Fibroblast of lung (primary cell): ENCODE data around the gene COL19A1. TPM values are rescaled to one million over a fixed set of nuclear protein-coding genes. Genes with fewer than 3 reads are reported as not detected.

Source experiments
- DNase-seq, 2 donors: peaks; one replicate each; pipeline versions ENCODE4 v3.0.0 to v3.0.0-alpha.2; 2010; ENCODE audit warnings: low read depth in 2 of 2
- H2AFZ ChIP-seq: 2 replicates; pipeline ENCODE4 v1.5.1; 2012; ENCODE audit warnings: low read length, control low read depth, inconsistent platforms
- H3K27ac ChIP-seq: 2 replicates; pipeline ENCODE4 v1.5.1; 2011; ENCODE audit warnings: low read length, control low read depth; ENCODE audit not compliant: insufficient read depth
- H3K27me3 ChIP-seq: 2 replicates; pipeline ENCODE4 v1.5.1; 2011; ENCODE audit warnings: mild to moderate bottlenecking, low read length; ENCODE audit not compliant: control insufficient read depth, insufficient read depth
- H3K36me3 ChIP-seq: 2 replicates; pipeline ENCODE4 v1.5.1; 2011; ENCODE audit warnings: low read length; ENCODE audit not compliant: control insufficient read depth, insufficient read depth
- H3K4me1 ChIP-seq: 2 replicates; pipeline ENCODE4 v1.5.1; 2011; ENCODE audit warnings: low read length; ENCODE audit not compliant: control insufficient read depth, insufficient read depth; ENCODE audit errors: extremely low read depth
- H3K4me2 ChIP-seq: 2 replicates; pipeline ENCODE4 v1.5.1; 2011; ENCODE audit warnings: low read length, control low read depth; ENCODE audit not compliant: insufficient read depth; ENCODE audit errors: extremely low read depth
- H3K4me3 ChIP-seq, 4 experiments: fragments of 200-600 bp in 1 of 4; sonication (generic) in 1 of 4; replicated peaks in 1 of 4; 2 replicates each; pipeline ENCODE4 v1.5.1; 2011 to 2016; ENCODE audit warnings: low read length in 4 of 4, low read depth in 3 of 4, mild to moderate bottlenecking in 3 of 4, control low read depth in 2 of 4, inconsistent platforms in 1 of 4, mixed read lengths in 1 of 4; ENCODE audit not compliant: insufficient read depth in 1 of 4; ENCODE audit errors: control extremely low read depth in 1 of 4
- H3K79me2 ChIP-seq: 2 replicates; pipeline ENCODE4 v1.5.1; 2012; ENCODE audit warnings: mild to moderate bottlenecking, low read length, inconsistent platforms; ENCODE audit not compliant: control insufficient read depth, insufficient read depth
- H3K9ac ChIP-seq: 2 replicates; pipeline ENCODE4 v1.5.1; 2011; ENCODE audit warnings: mild to moderate bottlenecking, low read length, control low read depth; ENCODE audit not compliant: insufficient read depth
- H3K9me3 ChIP-seq: 2 replicates; pipeline ENCODE4 v1.5.1; 2012; ENCODE audit warnings: low read depth, low read length; ENCODE audit not compliant: control insufficient read depth, insufficient read depth
- H4K20me1 ChIP-seq: 2 replicates; pipeline ENCODE4 v1.5.1; 2011; ENCODE audit warnings: low read length; ENCODE audit not compliant: control insufficient read depth, insufficient read depth; ENCODE audit errors: extremely low read depth
- EZH2 ChIP-seq: IDR thresholded peaks from 2 replicates; pipeline ENCODE4 v1.5.1; 2012; ENCODE audit warnings: low read length, control low read depth, mild to moderate bottlenecking; ENCODE audit errors: missing control alignments
- polyA plus RNA-seq, 2 donors: library from polyadenylated mRNA; depleted of rRNA in 1 of 2; stranded (reverse) in 1 of 2; unstranded in 1 of 2; fragments of >200 nt; gene quantifications; 2 replicates each; pipeline ENCODE4 v1.2.1, GENCODE V29; 2011 to 2012; ENCODE audit warnings: missing spikeins in 1 of 2
- total RNA-seq: library from RNA; depleted of rRNA; stranded (reverse); fragments of >200 nt; gene quantifications from 2 replicates; pipeline ENCODE4 v1.2.1, GENCODE V29; 2014
- TF ChIP-seq, protein P1 (sequence below), 2 donors: IDR thresholded peaks in 1 of 2; conservative IDR thresholded peaks in 1 of 2; 1 replicate in 1 of 2; 2 replicates in 1 of 2; pipeline ENCODE4 v1.5.1; 2011 to 2012; ENCODE audit warnings: low read length in 2 of 2, control low read depth in 1 of 2, inconsistent platforms in 1 of 2, low read depth in 1 of 2, mild to moderate bottlenecking in 1 of 2

The COL19A1 gene
- total and polyA plus RNA-seq, 2 donors (not counting 1 experiment from before 2014, with no cell fraction given) = 0.01 TPM; not detected in 1

DNA sequence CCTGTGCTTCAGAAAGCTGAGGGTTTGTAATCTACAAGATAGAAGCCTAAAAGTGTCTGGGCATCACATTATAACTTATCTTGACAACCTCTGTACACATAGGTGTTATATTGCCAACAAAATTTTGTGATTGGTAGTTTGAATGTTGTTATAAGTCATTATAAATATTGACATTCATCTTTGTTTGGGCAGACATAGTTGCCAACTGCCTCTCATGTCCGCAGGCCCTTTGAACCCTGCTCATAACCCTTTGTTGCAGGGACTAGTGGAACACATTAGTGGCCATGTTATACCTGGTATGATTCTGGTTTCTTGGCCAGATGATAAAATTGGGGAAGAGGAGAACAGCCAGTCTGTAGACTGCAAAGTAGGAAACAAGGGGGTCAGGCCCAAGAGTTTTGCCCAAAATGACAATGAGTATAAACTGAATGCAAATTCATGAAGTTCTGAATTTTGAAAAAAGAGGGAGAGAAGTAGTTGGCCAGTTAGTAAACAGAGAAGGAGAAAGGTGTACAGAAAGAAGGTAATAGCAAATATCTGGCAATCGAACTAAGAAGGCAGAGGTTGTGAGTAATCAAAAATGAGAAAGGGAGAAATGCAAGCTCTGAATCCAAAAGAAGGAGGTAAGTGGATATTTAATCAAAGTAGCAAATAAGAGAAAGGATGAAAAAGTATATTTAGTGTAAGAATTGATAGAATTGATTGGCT lies 48.0 kb upstream of the COL19A1 start:
- Histone ChIP-seq H4K20me1 (no peaks in the 10 kb centered on the region), H3K9ac (no peak overlapping the region), H3K4me2 (no peak overlapping the region), H3K27ac (no peak overlapping the region), H3K79me2 (no peaks in the 10 kb centered on the region), H3K36me3 (no peaks in the 10 kb centered on the region), H2AFZ (no peak overlapping the region), H3K9me3 (no peaks in the 10 kb centered on the region), H3K27me3 (no peaks in the 10 kb centered on the region), H3K4me1 (no peaks in the 10 kb centered on the region), H3K4me3 (no peak overlapping the region)
- TF ChIP-seq, protein P1, sequence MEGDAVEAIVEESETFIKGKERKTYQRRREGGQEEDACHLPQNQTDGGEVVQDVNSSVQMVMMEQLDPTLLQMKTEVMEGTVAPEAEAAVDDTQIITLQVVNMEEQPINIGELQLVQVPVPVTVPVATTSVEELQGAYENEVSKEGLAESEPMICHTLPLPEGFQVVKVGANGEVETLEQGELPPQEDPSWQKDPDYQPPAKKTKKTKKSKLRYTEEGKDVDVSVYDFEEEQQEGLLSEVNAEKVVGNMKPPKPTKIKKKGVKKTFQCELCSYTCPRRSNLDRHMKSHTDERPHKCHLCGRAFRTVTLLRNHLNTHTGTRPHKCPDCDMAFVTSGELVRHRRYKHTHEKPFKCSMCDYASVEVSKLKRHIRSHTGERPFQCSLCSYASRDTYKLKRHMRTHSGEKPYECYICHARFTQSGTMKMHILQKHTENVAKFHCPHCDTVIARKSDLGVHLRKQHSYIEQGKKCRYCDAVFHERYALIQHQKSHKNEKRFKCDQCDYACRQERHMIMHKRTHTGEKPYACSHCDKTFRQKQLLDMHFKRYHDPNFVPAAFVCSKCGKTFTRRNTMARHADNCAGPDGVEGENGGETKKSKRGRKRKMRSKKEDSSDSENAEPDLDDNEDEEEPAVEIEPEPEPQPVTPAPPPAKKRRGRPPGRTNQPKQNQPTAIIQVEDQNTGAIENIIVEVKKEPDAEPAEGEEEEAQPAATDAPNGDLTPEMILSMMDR (conservative IDR thresholded peaks at IDR 0.05 in 1 of 2, IDR thresholded peaks at IDR 0.05 in 1 of 2; ENCODE audit: low read depth in 1 of 2, low read length in 2 of 2) = no peak
- TF ChIP-seq EZH2 = no peak
- DNase-seq = no peak

DNA sequence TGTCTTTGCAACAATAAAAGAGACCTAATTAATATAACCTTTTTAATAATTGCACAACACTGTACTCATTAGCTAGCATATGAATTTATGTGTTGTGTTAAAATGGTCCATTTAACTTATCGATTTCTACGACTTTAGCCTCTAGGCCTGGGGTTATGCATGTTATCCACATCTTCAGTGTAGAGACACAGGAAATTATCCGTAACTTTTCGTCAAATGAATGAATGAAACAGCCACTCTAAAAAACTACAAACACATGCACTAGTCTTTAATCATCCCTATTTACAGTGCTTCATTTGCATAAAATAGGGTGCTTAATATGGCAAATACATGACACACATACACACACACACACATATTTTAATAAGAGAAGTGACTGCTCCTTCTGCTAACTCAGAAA lies 47.2 kb upstream of the COL19A1 start:
- Histone ChIP-seq H3K27me3 (no peaks in the 10 kb centered on the region), H3K4me2 (no peak overlapping the region), H3K79me2 (no peaks in the 10 kb centered on the region), H3K27ac (no peak overlapping the region), H3K9ac (no peak overlapping the region), H3K4me3 (no peak overlapping the region), H3K9me3 (no peaks in the 10 kb centered on the region), H3K36me3 (no peaks in the 10 kb centered on the region), H3K4me1 (no peaks in the 10 kb centered on the region), H2AFZ (no peak overlapping the region), H4K20me1 (no peaks in the 10 kb centered on the region)
- DNase-seq = no peak
- TF ChIP-seq, protein P1 (conservative IDR thresholded peaks at IDR 0.05 in 1 of 2, IDR thresholded peaks at IDR 0.05 in 1 of 2; ENCODE audit: low read depth in 1 of 2, low read length in 2 of 2) = no peak
- no peak for TF ChIP-seq EZH2

DNA sequence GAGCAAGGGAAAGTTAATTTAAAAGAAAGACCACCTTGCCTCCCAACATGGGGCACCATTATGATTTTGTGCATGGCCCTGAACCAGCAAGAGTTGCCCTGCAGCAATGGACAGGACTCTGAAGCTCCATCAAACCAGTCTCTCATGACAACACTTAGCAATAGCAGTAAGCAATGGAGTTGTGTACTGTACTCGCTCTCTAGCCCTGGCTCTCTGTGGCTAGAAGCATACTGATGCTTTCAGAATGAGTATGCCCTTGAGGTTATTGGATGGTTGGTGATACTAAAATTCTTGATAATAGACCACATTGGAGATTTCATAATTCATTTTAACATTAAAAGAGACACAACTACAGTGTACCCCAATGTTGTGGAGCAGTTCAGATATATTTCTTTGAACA lies 46.3 kb upstream of the COL19A1 start:
- H3K27ac ChIP-seq = no peak overlapping the region
- H3K36me3 ChIP-seq = no peaks in the 10 kb centered on the region
- no peaks in the 10 kb centered on the region for H3K79me2 ChIP-seq
- H3K4me1 ChIP-seq = no peaks in the 10 kb centered on the region
- H2AFZ ChIP-seq = no peak overlapping the region
- H3K4me2 ChIP-seq = no peak overlapping the region
- no peak overlapping the region for H3K9ac ChIP-seq
- H4K20me1 ChIP-seq = no peaks in the 10 kb centered on the region
- no peak overlapping the region for H3K4me3 ChIP-seq
- no peak for DNase-seq
- H3K9me3 ChIP-seq = no peaks in the 10 kb centered on the region
- TF ChIP-seq EZH2 = no peak
- TF ChIP-seq, protein P1 (conservative IDR thresholded peaks at IDR 0.05 in 1 of 2, IDR thresholded peaks at IDR 0.05 in 1 of 2; ENCODE audit: low read depth in 1 of 2, low read length in 2 of 2) = no peak
- no peaks in the 10 kb centered on the region for H3K27me3 ChIP-seq
